GM18867 (cell line): ENCODE data around the gene ZNF536.

Source experiments
- ATAC-seq: cut with Tn5 transposase; IDR thresholded peaks from one replicate; pipeline ENCODE4 v1.9.1; 2021; ENCODE audit warnings: mild to moderate bottlenecking, moderate library complexity; ENCODE audit not compliant: unreplicated experiment

The ZNF536 gene

DNA sequence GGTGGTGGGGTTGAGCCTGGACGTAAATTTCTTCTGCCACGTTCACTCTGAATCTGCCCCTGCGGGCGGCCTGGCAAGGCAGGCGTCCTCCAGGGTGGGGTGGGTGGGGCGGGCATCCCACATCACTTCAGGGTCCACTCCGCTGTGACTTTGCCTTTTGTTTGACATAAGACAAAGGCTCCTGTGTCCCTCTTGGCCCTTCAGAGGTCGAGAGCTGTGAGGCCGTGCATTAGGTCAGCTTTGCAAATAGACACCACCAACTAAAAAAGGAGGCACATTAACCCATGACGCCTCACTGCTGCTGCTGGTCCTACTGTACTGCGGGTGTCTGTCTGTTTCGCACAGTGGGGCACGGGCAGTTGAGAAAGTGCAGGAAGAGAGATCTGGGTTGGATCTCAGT, 10.5 kb upstream of the ZNF536 start:
- ATAC-seq = no peak

DNA sequence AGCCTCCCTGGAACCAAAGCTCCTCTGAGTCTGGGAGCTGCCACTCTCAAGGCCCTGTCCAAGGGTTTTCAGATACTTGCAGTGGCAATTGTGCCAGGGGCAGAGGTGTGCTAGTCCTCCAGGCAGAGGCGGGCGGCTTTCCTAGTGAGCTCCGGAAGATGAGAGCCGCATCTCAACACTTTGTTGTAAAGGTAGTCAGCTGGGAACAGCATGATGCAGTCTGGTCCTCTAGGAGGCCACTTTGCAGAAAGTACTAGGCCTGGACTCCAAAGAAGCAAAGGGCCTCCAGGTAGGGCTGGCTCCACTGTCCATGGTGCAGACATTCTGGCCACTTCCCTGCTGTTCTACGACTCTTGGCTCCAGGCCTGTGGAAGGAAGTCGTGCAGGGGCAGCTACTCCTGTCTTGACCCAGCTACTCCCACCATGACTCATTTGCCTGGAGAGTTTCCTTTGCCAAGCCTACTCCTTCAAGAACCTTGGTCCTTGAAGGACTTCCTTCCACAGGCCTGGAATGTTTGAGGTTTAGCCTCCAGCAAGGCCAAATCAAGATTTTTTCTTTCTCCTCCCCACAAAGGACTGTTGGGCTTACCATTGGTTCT, 9.9 kb upstream of the ZNF536 start:
- no peak for ATAC-seq

DNA sequence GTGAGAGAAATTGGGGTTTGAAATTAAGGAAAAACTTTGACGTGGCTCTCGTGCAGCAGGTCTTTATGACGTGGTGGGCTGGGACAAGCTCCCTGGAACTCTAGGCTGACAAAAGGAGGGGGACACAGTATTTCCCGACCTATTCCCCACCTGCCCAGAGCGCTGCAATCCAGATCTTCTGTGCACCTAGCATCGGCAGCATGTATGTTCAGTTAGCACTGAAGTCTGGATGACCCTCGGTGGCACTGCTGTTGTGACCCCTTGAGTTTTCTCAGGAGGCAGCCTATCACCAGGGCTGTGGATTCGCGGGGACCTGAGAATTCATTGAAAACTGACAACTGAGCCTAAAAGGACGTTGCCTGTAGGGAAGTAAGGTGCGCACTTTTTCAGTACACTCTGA, 9.1 kb upstream of the ZNF536 start:
- ATAC-seq = no peak

DNA sequence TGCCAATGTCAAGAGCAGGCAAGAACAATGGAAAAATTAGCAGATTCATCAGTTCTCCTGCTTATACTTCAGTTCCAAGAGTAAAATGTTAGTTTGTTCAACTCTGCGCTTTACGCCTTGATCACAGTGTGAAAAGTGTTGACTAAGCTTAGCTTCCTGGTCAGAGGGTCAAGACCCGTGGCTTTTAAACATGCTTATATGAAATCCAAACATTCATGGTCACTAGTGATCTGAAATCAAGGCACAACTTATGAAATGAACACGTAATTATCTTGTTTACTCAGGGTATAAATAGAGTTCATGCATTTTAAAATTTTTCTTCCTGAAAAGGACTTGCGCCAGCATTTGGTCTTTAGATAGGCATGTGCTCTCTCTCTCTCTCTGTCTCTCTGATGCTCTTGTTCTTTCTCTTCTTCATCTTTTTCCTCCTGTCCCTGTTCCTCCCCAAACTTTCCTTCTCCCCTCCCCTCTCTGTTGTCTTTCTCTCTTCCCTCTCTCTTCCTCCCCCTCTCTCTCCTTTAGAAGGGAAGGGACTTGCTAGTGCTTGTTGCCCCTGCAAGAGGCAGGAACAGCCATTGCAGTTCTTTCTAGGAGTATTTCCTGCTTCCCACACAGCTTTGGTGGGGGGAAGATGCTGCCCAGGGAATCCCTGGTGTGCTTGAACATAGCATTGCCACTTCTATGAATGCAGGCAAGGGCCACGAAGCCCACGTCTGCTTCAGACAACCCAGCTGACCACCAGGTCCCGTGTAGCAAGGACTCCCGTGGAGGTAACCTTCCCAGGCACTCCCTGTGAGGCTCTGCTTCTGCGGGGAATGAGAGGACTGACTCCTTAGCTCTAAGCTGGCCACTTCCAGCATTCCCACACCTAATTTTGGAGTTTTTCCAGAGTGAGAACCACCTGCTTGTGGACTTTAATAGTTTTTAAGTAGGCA, 7.1 kb upstream of the ZNF536 start:
- no peak for ATAC-seq

DNA sequence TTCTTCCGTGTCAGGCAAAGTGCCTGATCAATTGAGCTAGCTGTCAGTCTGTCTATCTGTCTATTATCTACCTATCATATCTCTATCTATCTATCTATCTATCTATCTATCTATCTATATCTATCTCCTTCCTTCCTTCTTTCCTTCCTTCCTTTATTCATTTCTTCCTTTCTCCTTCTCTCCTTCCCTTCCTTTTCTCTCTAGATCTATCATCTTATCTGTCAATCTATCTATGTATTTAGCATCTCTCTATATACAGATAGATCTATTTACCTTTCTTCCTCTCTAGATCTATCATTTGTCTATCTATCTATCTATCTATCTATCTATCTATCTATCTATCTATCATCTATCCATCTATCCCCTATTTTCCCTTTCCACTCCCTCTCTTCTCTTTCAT, 5.9 kb upstream of the ZNF536 start:
- ATAC-seq = no peak

DNA sequence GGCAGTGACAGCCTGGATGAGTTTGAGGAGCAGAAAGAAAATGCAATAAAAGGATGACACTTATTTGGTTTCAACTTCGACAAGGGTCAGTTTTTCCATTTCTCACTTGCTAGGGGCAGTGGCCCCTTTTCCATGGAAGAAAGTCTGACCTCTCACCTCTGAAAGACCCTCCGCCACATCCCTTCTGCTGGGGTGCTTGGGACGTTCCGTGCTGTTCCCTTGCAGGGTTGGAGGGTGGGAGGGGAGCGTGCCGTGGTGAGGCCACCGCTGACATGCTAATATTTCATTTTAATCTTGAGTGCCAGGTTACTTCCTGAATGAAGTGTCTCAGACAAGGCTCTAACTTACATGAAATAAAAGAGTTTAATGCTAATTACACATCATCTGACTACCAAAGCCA, 5.2 kb upstream of the ZNF536 start:
- no peak for ATAC-seq

DNA sequence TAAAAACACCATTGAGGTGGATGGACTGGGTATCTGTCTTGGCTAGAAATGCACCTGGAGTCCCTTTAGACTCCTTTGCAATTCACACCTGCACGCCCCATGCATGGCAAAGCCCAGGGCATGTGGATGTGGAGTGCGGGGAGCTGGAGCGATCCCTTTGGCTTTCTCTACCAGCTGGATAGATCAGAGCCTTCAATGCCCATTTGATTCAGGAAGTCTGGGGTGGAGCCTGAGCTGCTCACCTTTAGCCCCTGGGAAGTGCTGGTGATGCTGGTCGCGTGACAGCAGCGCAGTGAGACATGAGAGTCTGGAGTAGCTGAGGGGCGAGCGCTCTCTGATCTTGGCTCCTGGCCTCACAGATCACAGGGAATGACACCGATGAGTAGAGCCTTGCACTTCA, 4.8 kb upstream of the ZNF536 start:
- no peak for ATAC-seq

DNA sequence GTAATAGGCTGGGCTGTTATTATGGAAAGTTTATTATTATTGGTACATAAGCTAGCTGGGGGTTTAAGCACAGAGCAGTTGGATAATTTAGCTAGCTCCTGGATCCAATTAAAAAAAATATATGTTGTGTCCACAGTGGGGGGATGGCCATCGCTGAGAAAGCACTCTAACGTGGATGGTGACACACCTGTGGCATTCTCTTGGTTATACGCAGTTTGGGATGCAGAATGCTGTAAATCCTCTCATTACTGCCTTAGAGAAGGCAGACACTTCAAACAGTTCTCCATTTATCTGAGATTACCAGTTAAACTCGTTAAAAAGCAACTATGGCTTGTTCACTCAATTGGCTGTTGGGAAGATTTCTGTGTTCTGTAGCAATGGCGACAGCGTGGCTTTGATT, 2.4 kb upstream of the ZNF536 start:
- no peak for ATAC-seq

DNA sequence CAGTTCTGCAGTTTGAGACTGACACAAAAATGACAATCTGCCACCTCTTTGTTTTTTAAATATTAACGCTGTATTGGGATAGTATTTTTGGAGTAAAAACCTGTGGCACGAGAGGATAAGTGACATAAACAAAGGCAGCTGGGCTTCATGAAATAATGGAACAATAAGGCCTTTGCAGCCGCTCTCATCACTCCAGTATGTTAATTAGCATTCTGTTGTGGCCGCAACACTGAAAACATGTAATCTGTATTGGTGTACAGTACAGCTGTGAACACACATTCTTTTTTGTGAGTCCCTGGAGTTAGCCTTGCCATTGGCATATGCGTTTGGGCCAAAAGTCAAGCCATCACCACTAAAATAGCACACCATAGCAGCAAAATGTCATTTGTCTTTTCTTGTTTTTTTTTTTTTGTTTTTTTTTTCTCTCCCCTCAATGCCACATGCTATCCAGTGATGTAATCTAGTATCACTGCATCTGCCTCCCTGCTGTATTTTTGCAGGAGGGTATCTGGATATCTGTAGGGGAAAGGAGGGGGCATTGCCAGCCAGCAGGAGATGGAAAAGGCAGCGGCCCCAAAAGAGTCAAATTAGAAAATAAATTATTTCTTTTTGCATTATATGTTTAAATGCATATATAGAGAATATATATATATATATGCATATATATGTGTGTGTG, 885 bp upstream of the ZNF536 start:
- no peak for ATAC-seq

DNA sequence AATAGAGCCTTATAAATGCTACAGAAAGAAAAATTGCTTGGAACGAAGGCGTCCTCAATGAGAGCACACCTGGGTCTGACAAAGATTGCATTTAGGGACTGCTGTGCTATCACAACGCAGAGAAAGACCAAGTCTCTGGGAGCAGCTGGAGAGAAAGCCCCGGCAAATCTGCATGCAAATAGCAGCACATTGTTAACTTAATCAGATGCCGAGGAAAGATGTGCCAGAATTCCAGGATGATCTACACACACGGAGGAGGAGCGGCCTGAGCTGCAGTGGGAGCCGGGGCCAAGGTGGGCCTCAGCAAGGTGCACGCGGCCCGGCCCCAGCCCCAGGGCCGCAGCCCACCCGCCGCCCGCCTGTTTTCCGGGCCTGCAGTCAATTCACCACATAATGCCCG, 1.4 kb downstream of the ZNF536 start:
- no peak for ATAC-seq

DNA sequence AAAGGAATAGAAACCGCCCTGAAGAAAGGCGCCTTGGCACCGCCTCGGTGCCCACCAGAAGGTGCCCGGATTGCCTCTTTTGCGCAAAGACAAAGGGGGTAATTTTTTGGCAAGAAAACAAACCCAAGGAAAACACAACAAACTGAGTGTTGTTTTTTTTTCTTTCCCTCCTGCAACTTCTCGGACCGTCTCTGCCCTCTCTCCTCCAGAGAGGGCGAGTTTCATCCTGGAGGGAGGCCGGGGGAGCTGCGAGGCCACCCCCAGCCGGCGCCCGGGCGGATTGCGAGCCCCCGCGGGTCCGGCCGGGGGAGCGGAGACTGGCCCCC, 2.3 kb downstream of the ZNF536 start:
- no peak for ATAC-seq

DNA sequence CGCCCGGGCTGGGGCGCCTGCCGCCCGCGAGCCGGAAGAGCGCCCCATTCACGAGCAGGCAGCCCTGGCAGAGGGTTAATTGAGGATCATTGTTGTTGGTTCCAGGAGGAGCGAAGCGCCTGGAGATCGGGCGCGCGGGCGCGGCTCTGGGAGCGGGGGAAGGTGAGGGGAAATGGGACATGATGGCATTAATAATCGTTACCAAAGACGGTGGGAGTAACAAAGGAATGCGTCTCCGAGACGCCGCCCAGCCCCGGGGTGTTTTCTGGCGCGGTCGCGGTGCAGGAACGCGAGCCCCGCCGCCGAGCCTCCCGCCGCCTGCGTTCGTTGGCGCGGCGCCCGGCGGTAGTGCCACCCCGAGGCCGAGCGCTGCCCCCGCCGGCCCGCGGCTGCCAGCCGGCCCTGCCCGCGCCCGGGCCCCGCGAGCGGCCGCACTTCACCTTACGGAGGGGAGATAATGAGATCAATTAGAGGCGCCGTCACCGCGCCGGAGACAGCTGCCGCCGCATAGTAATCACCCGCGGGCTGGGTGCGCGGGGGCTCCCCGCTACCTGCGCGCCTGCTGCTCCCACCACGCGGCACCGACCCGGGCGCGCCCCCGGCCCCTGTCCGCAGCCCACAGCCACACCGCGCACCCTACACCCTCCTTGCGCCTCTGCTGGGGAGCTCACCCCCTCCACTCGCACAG, 2.8 kb downstream of the ZNF536 start:
- no peak for ATAC-seq

DNA sequence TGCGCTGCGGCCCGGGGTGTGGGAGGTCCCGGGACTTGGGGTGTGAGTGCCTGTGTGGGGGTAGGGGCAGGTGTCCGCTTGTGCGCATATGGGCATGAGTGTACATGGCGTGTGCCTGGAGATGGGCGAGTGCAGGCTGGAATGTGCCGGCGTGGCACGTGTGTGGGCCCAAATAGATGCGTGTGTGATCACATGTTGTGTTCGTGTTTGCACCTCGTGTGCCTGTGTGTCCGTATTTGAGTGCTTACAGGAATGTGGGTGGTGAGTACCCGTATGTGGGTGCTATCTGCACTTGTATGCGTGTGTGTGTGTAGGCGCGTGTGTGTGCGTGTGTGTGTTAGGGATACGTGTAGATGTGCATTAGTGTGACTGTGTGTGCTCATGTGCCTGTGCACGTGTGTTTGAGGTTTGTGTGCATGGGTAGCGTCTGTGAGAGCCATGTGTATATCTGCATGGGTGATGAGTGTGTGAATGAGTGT, 3.4 kb downstream of the ZNF536 start:
- ATAC-seq = no peak

DNA sequence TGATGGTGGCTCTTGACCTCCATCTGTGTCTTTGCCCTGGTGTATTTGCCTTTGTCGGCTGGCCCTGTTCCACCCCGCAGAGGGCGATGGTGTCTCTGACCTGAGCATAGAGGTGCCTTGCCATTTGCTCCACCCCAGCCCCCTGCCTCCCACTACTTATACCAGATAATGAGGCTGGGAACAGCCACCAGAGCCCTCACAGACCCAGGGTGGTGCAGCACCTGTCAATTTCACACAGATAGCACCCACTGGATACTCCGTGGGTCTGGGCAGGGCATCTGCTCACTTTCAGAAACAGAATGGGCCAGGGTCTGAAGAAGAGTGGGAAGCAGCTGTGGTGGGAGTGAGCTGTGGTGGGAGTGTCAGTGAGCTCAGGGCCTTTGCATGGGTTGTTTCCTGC, 4.1 kb downstream of the ZNF536 start:
- no peak for ATAC-seq

DNA sequence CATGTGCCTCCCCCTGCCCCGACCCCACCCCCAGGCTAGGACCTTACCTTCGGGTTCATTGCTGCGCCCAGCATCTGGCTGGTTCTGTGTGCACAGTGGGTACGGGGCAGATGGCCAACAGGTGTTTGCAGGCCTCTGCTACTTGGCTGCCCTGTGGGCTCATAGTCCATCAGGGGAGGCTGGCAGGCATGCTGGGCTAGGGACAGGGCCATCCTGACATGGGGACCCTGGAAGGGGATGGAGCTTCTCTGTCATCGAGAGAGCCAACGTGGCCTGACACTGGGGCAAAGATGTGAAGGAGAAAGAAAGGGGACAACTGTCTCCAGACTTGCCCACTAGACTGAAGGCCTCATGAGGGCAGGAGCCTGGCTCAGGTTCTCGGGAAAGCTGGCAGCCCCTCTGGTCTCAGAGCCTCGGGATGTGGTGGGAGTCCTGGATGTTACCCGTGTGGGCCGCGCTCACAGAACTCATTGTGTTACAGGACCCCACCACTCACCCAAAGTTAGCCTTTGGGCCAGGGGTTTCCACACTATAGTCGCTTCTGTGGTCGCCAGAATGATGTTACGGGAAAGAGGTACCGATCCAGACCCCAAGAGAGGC, 4.7 kb downstream of the ZNF536 start:
- ATAC-seq = no peak

DNA sequence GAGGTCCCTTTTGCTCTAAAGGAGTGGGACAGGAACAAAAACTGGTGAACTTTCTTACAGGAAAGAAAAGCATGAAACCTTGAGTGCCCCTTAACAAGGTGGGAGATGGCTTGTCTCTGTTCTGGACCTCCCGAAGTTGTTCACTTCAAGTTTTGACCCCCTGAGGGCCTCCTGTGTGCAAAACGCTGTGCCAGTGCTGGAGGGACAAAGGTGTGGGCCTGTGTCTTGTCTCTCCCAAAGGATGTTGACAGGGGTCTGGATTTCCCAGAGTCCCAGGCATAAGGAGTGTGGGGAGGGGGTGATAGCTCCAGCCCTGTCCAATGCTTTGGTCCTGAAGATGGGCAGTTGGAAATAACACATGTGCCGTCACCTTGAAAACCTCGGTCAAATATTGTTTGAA, 6.5 kb downstream of the ZNF536 start:
- no peak for ATAC-seq

DNA sequence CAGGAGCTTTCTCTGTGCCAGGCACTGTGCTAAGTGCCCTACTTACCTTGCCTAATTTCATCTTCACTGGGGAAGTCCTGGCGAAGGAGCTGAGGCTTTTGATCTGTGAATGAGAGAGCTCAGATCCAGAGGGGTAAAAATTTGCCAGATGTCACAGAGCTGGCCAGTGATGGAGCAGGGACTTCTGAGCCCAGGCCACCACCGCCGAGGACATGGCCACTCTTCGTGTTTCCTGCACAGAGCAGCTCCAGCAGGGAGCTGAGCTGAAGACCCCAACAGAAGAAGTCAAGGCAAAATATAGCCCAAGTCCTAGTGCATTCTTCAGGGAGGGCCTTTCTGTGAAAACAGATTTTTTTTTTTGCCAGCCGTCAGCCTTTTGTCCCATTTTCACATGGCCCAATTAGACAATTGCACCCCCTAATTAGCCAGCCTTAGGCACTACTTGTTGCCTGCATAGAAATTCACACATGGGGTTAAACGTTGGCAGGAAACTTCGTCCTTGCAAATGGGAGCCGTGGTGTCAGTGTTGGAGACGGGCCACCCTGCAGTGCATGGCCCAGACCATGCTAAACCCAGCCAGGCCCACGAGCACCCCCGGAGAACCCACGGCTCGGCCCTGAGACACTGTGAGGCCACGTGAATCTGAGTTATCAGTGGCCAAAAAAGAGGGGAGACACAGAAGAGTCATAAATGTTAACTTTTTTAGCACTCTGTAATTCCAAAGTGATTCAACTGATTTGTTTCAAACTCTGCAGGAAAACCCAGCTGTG, 7.8 kb downstream of the ZNF536 start:
- no peak for ATAC-seq

DNA sequence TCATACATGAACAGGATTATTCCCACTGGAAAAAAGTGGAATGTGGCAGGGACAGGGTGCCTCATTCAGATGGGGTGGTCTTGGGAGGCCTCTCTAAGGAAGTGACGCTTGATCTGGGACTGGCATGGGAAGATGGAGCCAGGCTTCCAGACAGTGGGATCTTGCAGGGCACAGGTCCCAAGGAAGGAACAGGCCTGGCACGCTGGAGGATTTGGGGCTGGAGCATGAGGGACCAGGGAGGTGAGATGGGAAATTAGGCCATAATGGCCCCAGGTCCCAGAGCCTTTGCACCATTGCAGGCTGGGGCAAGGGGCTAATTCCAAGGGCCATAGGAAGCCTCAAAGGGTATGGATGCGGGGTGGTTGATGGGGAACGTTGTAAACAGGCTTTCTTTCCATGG, 9.2 kb downstream of the ZNF536 start:
- no peak for ATAC-seq

DNA sequence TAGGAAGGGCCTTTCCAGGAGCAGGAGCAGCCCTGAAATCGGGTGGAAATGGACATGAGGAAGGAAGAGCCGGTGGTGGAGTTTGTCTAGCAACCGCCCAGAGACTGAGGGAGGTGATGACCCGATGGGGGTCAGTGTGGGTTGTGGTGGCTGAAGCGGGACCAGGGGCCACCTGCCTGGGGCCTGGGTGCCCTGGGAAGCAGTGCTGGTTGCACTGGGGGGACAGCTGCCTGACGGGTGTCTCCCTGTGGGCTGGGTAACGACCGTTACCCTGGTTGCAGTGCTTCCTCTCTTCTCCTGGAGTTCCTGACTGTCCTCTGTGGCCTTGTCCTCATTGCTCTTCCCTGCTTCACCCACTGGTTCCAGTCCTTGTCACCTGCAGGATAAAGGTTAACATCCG, 13.0 kb downstream of the ZNF536 start:
- no peak for ATAC-seq

DNA sequence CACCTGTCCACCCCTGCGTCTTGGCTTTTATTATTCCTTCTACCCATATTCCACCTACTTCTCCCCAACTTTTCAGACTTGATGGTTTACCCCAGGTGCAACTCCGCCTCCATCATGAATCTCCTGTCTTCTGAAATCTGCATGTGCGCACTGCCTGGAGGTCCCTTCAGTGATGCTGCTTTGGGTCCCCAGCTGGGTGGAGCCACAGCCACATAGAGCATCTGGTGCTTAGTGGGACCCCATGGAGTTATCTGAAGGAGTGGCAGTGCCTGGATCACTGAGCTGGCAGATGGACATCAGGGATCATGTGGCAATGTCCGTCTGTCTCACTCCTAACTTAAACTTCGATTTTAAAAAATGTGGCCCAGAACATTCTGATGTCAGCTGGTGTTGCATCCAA, 13.5 kb downstream of the ZNF536 start:
- no peak for ATAC-seq
